Frontal cortex (tissue), 4 donors: ENCODE results near the gene HAPSTR1. TPM values are rescaled to one million over a fixed set of nuclear protein-coding genes. Genes with fewer than 3 reads are reported as not detected.
A peak's percentile ranks its signal among the peaks of the same experiment; 100 is the strongest.
"Not testable (repeated sequence)": the region's sequence is repeated elsewhere in the genome, so short reads cannot be mapped to it uniquely, and the experiment has no call there.

Experiments
- DNase-seq, 2 donors: peaks; one replicate each; pipeline ENCODE4 v3.0.0; 2012; ENCODE audit warnings: low spot score in 2 of 2
- FAIRE-seq: peaks from 2 replicates; lab custom pipeline; 2012; peaks lifted over from hg19 to GRCh38; lab: Jason Lieb, UNC
- total RNA-seq: library from RNA; depleted of rRNA; stranded (reverse); fragments of >200 nt; gene quantifications from one replicate; pipeline ENCODE4 v1.2.3, GENCODE V29; 2014
- donor health status: control.
- donor health status: control.
- donor health status: control.

HAPSTR1 gene
- total RNA-seq, result 132 TPM

GRCh38 chr16:9090960-9091866 lies at the start of gene HAPSTR1:
HAPSTR1 (plus strand) TSS chr16:9091644; CDS start chr16:9092045, 401 bp downstream.
- peak; percentile 94 to 97 for DNase-seq

DNA sequence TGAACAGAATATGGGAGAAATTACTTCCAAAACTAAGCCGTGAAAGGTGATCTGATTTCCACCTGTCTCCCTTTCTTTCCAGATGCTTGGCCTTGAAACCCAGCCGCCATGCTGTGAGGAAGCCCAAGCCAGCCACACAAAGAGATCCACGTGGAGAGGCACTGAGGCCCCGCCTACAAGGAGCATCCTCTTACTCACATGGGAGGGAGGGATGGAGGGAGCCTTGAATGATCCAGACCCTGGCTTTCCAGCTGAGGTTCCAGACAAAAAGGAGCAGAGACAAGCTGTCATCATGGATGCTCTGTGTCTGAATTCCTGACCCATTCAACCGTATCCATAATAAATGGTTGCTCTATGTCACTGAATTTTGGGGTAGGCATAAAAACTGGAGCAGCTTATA lies 48.9 kb upstream of the HAPSTR1 start:
- no peak for DNase-seq
- no peak for FAIRE-seq

More at GRCh38 chr16:9090960-9091866, at the start of gene HAPSTR1:
- FAIRE-seq, result no peak

- FAIRE-seq (no peak), DNase-seq (no peak)
Observed at GRCh38 chr16:9042964-9043680, 48.3 kb upstream of the HAPSTR1 start.

- not testable (repeated sequence) for FAIRE-seq
Observed at GRCh38 chr16:9045562-9045961, 45.9 kb upstream of the HAPSTR1 start.

DNA sequence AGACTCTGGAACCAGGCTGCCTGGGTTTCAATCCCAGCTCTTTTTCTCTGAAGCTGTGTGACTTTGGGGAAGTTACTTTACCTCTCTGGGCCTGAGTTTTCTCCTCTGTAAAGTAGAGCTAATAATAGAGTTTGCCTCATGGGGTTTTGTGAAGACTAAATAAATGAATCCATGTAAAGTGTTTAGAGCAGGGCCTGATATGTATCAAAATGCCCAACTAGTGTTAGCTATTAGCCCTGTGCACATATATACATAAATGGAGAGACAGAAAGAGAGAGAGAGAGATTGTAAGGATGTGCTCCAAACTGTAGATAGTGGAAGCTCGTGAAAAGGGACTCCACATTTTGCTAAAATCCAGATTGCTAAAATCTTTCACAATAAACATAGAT lies 44.8 kb upstream of the HAPSTR1 start:
- DNase-seq, result no peak
- FAIRE-seq, result no peak

More at GRCh38 chr16:9045562-9045961, 45.9 kb upstream of the HAPSTR1 start:
- DNase-seq, result not testable (repeated sequence)

GRCh38 chr16:9047689-9048301 lies 43.6 kb upstream of the HAPSTR1 start:
- peak; percentile 26 to 57 for DNase-seq
- no peak for FAIRE-seq

- no peak for DNase-seq
- no peak for FAIRE-seq
Observed at GRCh38 chr16:9048302-9048700, 43.1 kb upstream of the HAPSTR1 start.

- DNase-seq, result no peak
- FAIRE-seq, result no peak
Observed at GRCh38 chr16:9049241-9049640, 42.2 kb upstream of the HAPSTR1 start.

DNA sequence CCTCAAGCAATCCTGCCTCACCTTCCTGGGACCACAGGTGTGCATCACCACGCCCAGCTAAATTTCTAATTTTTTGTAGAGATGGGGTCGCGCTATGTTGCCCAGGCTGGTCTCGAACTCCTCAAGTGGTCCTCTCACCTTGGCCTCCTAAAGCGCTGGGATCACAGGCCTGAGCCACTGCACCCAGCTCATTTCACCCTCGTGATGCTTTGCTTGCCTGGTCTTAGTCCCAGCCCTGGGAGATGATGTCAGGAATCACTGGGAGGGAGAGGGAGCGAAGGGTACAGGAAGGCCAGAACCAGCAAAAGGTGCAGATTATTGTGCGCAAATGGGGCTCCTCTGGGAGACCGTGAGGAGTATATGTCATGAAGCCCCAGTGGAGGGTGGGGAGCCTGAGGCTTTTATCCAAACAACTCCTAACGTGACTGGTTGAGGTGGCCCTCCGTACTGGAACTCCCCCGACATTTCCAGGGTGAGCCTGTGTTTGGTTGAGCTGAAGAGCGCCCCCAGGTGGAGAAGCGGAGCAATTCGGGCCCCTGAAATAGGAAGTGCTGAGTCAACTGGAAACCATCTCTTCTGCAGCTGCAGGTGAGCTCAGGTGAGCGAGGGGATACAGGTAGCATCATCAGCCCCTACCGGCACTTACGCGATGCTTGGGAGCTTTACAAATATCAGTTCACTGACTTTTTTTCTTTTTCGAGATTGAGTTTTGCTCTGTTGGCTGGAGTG lies 41.2 kb upstream of the HAPSTR1 start:
- FAIRE-seq, result no peak
- DNase-seq, result no peak

GRCh38 chr16:9053006-9053601 lies 38.3 kb upstream of the HAPSTR1 start:
- DNase-seq, result no peak
- no peak for FAIRE-seq

- DNase-seq, result no peak
- FAIRE-seq, result no peak
Observed at GRCh38 chr16:9054460-9054859, 37.0 kb upstream of the HAPSTR1 start.

DNA sequence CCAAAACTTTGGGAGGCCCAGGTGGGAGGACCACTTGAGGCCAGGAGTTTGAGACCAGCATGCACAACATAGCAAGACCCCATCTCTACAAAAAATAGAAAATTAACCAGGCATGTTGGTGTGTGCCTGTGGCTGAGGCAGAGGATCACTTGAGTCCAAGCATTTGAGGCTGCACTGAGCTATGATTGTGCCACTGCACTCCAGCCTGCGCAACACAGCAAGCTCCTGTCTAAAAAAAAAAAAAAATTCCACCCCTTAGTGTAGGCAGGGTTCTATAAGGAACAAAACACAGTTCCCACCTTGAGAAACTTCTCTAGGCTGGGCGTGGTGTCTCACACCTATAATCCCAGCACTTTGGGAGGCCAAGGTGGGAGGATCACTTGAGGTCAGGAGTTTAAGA lies 36.3 kb upstream of the HAPSTR1 start:
- DNase-seq (no peak), FAIRE-seq (no peak)

DNA sequence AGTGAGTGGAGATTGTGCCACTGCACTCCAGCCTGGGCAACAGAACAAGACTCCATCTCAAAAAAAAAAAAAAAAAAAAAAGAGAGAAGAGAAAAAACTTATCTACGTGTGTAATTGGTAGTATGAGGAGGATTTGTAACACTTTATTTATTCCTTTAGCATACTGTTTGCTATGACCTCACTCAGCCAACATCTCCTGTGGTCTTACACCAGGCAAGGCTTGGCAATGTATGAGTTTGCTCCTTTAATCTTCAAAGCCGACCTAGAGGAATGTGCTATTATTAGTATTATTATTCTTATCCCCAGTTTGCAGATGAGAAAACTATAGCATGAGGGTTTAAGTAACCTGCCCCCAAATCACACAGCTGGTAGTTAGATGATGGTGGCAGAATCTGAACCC lies 35.8 kb upstream of the HAPSTR1 start:
- no peak for FAIRE-seq
- no peak for DNase-seq

DNA sequence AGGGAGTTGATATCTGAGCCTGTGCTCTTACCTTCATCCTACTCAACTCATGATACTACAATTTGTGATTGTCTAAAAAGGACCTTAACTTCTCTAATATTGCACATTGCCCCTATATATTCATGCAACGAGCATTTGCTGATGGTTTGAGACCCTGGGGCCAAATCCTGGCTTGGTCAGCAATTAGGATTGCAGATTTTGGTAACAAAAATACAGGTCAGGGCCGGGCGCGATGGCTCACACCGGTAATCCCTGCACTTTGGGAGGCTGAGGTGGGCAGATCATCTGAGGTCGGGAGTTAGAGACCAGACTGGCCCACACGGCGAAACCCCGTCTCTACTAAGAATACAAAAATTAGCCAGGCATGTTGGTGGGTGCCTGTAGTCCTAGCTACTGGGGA lies 35.4 kb upstream of the HAPSTR1 start:
- DNase-seq (no peak), FAIRE-seq (no peak)

DNA sequence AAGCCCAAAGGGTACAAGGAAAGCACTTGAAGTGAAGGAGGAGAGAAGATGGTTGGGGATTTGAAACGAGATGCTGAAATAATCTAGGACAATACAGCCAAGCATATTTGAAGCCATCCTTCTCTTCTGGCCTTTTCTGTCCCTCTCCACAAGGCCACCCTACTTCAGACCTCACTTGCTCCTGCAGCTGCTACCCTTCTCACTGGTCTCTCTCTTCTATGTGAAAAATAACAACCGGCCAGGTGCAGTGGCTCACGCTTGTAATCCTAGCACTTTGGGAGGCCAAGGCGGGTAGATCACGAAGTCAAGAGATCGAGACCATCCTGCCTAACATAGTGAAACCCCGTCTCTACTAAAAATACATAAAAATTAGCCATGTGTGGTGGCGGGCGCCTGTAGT lies 33.2 kb upstream of the HAPSTR1 start:
- no peak for FAIRE-seq
- no peak for DNase-seq

GRCh38 chr16:9060225-9060624 lies 31.2 kb upstream of the HAPSTR1 start:
- DNase-seq, result no peak
- no peak for FAIRE-seq

DNA sequence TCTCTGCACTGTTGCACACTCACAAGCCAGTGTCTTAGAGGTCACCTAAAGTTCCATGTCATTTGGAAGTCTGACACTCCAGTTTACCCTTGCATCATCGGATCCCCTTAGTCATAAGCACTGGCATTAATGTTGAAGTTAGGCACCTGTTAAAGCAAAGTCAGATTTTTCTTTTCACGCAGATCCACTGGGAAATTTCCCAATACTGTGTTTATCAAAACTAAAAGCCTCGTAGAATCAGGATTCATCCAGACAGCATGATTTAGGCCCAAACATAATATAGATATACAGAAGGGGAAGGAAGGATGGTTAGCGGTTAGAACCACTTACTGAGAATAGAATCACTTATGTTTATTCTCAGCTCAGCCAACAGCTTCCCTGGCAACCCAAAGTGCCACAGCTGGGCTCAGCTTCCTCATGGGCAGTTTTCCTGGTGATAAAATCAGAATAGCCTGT lies 30.1 kb upstream of the HAPSTR1 start:
- no peak for DNase-seq

GRCh38 chr16:9062301-9062700 lies 29.1 kb upstream of the HAPSTR1 start:
- no peak for DNase-seq
- FAIRE-seq, result no peak

More for the DNA sequence above, 30.1 kb upstream of the HAPSTR1 start:
- FAIRE-seq, result no peak

DNA sequence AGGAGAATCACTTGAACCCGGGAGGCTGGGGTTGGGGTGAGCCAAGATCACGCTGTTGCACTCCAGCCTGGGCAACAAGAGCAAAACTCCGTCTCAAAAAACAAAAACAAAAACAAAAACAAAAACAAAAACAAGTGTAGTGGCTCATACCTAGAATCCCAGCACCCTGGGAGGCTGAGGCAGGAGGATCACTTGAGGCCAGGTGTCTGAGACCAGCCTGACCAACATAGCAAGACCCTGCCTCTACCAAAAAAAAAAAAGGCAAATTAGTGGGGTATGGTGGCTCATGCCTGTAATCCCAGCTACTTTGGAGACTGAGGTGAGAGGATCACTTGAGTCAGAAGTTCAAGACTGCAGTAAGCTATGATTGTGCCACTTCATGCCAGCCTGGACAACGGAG lies 26.4 kb upstream of the HAPSTR1 start:
- DNase-seq, result no peak
- FAIRE-seq, result no peak
